Stimulated activated CD8-positive, alpha-beta memory T cell treated with anti-CD3 and anti-CD28 coated beads, Interleukin-15, amount 100 ng/mL, for 1 hour (primary cell): Measurements from ENCODE around the gene HMGA1.

Experiments used
- DNase-seq: peaks from one replicate; pipeline ENCODE4 v3.0.0-alpha.2; 2020; ENCODE audit warnings: low read depth

Gene HMGA1

GRCh38 chr6:34223956-34224940, 12.4 kb upstream of the HMGA1 start:
- peak; percentile 85 for DNase-seq

- DNase-seq: no peak
Measured at GRCh38 chr6:34225551-34225950, 11.1 kb upstream of the HMGA1 start.

GRCh38 chr6:34226066-34226465, 10.6 kb upstream of the HMGA1 start:
- DNase-seq: no peak

- no peak for DNase-seq
Measured at GRCh38 chr6:34226731-34227586, 9.7 kb upstream of the HMGA1 start.

- DNase-seq: no peak
Measured at GRCh38 chr6:34227761-34228421, 8.8 kb upstream of the HMGA1 start.

- DNase-seq: no peak
Measured at GRCh38 chr6:34229877-34230276, 6.8 kb upstream of the HMGA1 start.

GRCh38 chr6:34230653-34231371, 5.9 kb upstream of the HMGA1 start:
- DNase-seq: no peak

- no peak for DNase-seq
Measured at GRCh38 chr6:34231566-34232336, 4.9 kb upstream of the HMGA1 start.

GRCh38 chr6:34232901-34233300, 3.8 kb upstream of the HMGA1 start:
- no peak for DNase-seq

GRCh38 chr6:34233867-34234266, 2.8 kb upstream of the HMGA1 start:
- DNase-seq: no peak

GRCh38 chr6:34234667-34235306, 1.9 kb upstream of the HMGA1 start:
- DNase-seq: no peak

- DNase-seq: peak; percentile 34
Measured at GRCh38 chr6:34235307-34236130, 1.2 kb upstream of the HMGA1 start.

GRCh38 chr6:34236131-34236442, 586 bp upstream of the HMGA1 start:
- DNase-seq: no peak

- DNase-seq: no peak
Measured at GRCh38 chr6:34237316-34237721, 646 bp downstream of the HMGA1 start.

- DNase-seq: no peak
Measured at GRCh38 chr6:34237722-34238584, 1.3 kb downstream of the HMGA1 start.

- DNase-seq: no peak
Measured at GRCh38 chr6:34238585-34239499, 2.2 kb downstream of the HMGA1 start.

GRCh38 chr6:34239500-34239825, 2.8 kb downstream of the HMGA1 start:
- no peak for DNase-seq

GRCh38 chr6:34239893-34240292, 3.2 kb downstream of the HMGA1 start:
- no peak for DNase-seq
